Neural progenitor cell (in vitro differentiated cells): ENCODE measurements around the gene TIMP4.

Experiments
- EZH2phosphoT487 ChIP-seq: fragments of 200-600 bp; sonication (generic); IDR thresholded peaks from 2 replicates; pipeline ENCODE4 v1.6.1; 2017; ENCODE audit warnings: antibody characterized with exemption
- TF ChIP-seq, protein P1 (sequence below): fragments of 200-600 bp; sonication (generic); IDR thresholded peaks from 2 replicates; pipeline ENCODE4 v1.5.1; 2017; ENCODE audit warnings: antibody characterized with exemption, mild to moderate bottlenecking

DNA sequence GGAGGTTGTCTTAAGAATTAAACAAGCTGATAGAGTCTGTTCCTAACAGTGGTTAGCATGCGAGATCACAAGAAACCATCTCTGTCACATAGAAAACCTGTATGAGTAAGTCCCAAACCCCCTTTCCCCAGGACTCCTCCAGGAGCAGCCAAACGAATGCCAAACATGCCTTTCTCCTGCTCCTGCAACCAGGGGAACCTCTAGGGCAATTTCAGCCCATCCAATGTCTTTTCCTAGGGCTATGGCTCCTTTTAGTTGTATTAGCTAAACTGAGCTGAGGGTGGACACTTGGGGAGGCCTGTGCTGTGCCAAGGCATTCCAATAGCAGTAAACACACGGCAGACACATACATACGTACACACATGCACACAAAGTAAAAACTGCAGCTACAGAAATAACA lies 36.5 kb upstream of the TIMP4 start:
- TF ChIP-seq EZH2phosphoT487, result no peak
- TF ChIP-seq, protein P1, sequence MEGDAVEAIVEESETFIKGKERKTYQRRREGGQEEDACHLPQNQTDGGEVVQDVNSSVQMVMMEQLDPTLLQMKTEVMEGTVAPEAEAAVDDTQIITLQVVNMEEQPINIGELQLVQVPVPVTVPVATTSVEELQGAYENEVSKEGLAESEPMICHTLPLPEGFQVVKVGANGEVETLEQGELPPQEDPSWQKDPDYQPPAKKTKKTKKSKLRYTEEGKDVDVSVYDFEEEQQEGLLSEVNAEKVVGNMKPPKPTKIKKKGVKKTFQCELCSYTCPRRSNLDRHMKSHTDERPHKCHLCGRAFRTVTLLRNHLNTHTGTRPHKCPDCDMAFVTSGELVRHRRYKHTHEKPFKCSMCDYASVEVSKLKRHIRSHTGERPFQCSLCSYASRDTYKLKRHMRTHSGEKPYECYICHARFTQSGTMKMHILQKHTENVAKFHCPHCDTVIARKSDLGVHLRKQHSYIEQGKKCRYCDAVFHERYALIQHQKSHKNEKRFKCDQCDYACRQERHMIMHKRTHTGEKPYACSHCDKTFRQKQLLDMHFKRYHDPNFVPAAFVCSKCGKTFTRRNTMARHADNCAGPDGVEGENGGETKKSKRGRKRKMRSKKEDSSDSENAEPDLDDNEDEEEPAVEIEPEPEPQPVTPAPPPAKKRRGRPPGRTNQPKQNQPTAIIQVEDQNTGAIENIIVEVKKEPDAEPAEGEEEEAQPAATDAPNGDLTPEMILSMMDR, result no peak
